NCI-H128 (cell line): Measurements from ENCODE around the gene TLNRD1.

Experiments
- DNase-seq: peaks from one replicate; lab custom pipeline; 2025; ENCODE audit not compliant: unreplicated experiment; lab: John Stamatoyannopoulos, UW

The TLNRD1 gene

DNA sequence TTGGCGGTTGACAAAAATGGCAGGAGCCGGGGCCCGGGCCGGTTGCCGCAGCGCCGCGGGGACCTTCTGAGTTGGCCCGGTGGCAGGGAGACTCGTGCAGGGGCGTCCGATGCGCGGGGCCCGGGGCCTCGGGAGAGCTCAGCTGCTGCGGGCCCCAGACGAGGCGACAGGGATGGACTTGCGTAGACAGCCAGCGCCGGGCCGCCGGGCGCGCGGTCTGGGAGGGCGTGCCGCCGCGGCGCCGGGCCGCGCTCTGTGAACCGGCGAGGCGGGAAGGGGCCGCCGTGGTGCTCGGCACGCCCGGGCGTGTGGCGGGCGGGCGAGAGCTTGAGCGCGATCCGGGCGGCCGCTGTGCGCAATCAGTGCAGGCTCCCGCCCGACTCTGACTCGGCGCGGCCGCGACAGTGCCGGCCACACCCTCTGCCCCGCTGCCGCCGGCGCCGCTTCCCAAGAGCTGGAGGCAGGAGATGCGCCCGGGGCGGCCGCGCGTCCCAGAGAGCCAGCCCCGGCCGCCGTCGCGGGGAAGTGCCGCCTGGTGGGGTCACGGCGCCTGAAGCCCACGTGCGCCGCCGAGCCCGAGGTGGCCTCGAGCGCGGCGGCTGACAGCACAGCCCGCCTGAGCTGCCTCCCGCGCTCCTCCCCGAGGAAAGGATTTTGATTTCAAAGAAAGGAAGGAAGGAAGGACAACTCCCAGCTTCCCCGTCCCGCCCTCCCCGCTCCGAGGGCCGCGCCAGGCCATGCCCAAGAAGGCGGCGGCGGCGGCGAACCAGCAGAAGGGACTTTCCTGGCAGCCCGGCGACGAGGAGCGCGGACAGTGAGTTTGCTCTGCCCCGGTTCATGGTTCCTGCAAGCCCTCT is 657 bp downstream of the TLNRD1 start:
- no peak for DNase-seq

DNA sequence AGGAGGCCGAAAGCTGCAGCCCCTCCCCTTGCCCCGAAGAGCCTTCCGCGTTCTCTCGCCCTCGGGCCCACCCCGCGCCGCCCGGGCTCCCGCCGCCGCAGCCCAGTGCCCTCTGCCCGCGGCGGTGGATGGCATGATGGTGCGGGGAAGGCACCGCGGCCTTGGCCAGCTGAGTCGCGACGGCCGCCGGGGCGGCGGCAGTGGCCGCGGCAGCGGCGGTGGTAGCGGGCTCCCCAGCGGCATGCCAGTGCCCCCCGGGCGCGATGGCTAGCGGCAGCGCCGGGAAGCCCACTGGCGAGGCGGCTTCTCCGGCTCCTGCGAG is 1.2 kb downstream of the TLNRD1 start:
- DNase-seq: no peak

DNA sequence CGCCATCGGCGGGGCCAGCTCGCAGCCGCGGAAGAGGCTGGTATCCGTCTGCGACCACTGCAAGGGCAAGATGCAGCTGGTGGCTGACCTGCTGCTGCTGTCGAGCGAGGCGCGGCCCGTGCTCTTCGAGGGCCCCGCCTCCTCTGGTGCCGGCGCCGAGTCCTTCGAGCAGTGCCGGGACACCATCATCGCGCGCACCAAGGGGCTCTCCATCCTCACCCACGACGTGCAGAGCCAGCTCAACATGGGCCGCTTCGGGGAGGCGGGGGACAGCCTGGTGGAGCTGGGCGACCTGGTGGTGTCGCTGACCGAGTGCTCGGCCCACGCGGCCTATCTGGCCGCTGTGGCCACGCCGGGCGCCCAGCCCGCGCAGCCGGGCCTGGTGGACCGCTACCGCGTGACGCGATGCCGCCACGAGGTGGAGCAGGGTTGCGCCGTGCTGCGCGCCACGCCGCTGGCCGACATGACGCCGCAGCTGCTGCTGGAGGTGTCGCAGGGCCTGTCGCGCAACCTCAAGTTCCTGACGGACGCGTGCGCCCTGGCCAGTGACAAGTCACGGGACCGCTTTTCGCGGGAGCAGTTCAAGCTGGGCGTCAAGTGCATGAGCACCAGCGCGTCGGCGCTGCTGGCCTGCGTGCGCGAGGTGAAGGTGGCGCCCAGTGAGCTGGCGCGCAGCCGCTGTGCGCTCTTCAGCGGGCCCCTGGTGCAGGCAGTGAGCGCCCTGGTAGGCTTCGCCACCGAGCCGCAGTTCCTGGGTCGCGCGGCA is 1.8 kb downstream of the TLNRD1 start:
- DNase-seq: no peak

DNA sequence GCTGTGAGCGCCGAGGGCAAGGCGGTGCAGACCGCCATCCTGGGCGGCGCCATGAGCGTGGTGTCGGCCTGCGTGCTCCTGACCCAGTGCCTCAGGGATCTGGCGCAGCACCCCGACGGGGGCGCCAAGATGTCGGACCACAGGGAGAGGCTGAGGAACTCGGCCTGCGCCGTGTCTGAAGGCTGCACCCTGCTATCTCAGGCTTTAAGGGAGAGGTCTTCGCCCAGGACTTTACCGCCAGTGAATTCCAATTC is 2.3 kb downstream of the TLNRD1 start:
- no peak for DNase-seq

DNA sequence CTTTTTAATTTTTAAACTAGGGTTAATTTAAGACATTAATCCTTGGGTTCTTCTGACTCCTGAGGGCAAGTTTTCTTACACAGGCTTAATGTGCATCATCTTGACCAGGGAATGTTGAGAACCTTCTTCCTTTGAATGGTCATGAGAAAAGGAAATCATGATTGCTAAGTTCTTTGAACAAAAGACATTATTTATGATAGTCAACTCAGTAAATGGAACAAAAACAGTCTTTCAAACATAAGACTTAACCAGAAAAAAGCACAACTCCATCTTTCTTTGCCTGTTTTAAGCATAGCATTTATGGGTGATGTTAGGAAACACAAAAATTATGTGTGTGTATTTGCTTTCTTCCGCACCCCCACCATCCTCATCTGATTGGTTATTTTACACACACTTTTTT is 5.4 kb downstream of the TLNRD1 start:
- no peak for DNase-seq

DNA sequence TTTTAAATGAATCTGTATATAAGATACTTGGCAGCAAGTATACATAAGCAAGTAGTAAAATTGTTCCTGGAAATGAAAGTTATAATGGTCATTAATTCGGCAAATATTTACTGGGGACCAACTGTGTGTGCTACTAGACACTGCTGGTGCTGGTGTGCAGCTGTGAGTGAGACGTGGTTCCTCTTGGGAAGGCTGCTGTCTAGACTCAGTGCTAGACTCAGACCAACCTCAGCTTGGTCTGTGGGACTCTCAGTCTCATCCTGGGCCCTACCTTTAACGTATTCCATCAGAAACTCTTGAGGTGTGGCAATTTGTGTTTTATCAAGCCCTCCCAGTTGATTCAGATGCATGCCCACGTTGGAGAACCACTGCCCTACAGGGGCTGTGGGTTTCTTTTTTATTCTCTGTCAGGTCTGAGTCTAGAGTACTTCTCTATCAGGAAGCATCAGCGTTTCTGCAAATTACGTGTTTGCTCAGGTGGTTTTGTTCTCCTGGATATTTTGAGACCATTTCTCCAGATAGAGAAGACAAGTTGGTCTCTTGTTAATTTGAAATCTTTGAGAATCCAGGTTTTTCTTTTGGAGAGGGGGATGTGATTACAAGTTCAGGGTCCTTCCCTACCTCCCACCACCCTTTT is 6.8 kb downstream of the TLNRD1 start:
- no peak for DNase-seq

DNA sequence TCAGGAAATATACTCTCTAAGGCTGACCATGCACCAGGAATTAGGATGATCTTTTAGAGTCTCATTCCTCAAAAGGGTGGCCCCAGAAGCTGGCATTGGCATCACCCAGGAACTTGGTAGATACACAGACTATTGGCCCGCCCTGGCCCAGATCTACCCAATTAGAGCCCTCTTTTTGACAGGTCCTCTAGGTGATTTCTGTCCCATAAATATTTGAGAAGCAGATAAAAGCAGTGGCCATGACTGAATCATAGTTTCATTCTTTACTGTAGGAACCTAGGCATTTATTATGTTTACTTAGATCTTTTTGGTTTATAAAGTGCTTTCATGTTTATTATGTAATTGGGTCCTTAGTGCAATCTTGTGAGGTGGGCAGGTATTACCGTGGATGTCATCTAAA is 7.6 kb downstream of the TLNRD1 start:
- DNase-seq: no peak

GRCh38 chr15:81010086-81010485 is 9.4 kb downstream of the TLNRD1 start:
- no peak for DNase-seq

DNA sequence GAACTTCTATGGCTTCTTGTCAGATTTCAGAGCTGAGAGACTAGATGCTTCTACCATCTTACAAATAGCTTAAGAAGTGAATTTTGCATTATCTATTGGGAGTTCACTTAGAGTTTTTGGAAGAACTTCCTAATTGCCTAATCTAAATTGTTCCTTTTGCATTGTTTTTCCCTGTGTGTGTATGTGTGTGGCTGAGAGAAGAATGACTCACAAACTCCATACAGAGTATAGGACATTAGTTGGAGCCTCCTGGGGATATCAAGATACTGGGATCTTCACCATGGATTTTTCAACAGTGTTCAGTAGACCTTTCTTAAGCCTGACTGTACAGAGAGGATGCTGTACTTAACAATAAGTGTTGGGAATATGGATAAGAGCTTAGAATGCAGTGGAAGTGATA is 10.9 kb downstream of the TLNRD1 start:
- DNase-seq: no peak

DNA sequence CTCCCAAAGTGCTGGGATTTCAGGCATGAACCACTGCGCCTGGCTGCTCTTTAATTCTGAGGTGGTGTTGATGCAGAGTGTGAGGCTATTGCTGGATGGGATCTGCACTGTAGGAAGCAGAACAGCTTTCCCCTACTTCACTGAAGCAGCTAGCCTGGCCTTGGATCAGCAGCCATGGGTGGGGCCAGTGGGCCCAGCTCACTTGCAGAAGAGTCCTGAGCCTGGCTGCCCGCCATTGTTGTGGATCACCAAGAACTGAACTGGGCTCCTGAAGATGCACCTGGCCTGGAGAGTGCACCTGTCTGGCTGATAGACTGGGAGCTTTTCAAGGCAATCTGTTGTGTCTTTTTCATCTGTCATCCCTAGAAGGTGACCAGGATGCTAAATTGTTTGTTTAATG is 11.9 kb downstream of the TLNRD1 start:
- no peak for DNase-seq

DNA sequence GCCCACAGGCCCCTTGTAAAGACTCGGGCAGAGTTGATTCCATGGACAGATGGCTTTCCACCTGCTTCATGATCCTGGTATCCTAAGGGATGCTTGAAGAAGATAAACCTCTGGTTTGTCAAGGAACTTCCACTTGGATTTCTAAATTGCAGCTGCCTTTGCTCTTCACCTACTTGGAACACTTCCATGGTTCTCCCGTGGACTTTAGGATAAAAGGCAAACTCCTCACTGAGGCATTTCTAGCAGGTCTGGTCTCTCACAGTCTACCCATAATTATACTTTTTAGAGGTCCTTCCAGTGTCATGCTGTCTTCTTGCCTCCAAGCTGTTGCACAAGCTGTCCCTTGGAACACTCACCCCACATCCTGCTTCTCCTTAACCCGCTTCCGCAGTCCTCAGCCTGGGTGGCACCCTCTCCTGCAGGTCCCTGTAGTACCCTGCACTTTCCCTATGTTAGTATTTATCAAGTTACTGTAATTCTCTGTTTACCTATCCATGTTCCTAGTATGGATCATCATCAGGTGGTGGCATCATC is 12.7 kb downstream of the TLNRD1 start:
- no peak for DNase-seq

- DNase-seq: no peak
Measured at GRCh38 chr15:81014446-81015093, 13.8 kb downstream of the TLNRD1 start.

DNA sequence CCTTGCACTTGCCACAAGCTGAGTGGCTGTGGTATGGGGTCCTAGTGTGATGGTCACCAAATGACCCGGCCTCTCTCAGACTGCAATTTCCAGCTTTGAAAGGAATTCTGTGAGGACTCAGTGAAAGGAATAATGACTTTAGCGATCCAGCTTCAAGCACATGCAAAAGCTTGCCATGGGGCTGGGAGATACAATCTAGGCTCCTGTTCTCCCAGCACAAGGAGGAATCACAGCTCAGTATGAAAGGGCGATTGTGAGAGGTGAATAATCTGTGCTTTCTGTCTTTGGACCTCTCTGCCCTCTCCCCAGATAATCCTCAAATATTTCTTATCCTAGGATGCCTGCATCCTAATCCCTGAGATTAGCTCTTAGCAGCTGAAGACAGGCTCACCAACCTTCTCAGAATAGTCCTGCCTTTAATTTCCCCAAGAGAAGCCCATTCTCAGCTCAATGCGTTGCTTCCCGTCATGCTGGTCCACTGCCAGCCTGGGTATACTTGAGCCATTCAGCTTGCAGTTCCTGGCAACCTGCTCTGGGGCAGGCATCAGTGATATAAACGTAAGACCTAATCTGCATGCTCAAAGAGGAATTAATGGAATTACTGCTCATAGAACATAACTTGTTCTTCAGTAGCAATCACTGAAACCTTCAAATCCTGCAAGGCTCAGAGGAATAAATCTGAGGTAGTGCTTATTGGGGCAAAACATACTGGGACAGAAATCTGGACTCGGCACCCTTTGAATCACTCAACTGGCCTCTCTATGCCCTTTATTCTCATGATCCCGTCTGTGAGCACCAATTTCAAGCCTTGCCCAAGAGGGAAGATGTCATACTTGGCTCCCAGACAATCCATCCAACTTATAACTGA is 15.1 kb downstream of the TLNRD1 start:
- DNase-seq: no peak

DNA sequence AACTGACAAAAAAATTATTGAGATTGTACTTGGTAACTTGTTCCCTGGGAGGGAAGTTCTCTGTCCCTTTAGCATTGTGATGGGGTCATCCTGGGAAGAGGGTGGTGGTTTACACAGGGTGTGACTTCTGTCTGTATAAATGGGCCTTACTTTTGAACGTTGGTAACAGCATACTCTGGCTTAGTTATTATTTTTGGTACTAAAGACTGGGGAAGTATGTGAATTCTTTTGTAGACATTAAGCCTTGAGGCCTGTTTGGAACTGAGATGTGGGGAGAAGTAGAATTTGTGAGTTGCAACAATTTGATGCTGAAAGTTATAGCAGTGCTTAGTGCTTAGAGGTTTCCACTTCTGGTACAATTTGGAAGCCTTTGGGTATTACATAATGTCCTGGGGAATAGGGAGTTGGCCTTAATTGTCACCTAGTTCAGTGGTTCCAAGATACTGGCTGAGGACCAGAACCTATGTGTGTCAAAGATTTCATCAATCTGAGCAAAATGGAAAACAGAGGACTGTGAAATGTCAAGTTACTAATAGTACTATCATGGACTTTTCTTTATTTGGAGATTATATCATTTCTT is 15.9 kb downstream of the TLNRD1 start:
- no peak for DNase-seq

GRCh38 chr15:81018197-81018596 is 17.5 kb downstream of the TLNRD1 start:
- no peak for DNase-seq

DNA sequence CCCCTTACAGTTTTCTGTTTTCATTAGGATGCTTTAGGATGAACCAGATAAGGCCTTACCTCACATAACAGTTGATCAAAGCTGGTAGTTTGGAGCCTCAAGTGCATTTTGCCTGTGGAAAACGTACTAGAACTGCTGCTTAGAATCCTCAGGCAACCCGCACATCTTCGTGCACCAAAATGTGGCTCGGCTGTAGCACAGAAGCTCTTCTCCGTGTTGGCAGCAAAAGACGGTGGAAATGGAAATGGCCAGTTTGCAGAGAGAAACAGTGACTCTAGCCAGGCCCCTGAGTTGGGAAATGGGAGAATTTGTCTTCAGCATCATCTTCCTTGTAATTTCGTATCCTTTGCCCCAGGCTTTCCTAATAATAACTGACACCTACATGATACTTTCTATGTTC is 20.6 kb downstream of the TLNRD1 start:
- no peak for DNase-seq

GRCh38 chr15:81023483-81024264 is 23.0 kb downstream of the TLNRD1 start:
- DNase-seq: no peak

DNA sequence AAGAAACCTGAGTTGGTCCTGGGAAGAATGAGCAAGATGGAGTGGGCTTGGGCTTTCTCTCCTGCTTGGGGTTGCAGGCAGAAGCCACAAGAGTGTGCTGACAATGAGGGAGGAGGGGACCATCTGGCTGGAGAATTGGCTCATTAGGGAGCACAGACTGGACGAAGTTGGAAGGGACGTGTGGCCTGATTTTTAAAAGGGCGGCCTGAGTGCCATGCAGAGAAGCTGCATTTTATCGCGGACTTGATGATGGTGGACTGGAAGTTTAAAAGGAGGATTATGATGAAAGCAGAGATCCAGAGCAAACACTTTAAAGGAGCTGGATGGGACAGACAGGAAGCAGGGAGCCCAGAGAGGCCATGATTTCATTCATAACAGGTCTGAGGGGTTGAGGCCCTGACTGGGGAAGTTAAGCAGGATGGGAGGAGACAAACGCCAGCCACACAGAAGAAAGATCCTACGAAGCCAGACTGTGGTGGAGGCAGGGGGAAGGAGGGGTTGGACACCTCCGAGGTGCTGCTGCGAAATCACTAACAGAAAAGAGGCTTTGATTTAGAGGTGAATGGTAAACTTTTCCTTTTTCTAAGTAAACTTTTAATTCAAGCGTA is 23.6 kb downstream of the TLNRD1 start:
- no peak for DNase-seq

DNA sequence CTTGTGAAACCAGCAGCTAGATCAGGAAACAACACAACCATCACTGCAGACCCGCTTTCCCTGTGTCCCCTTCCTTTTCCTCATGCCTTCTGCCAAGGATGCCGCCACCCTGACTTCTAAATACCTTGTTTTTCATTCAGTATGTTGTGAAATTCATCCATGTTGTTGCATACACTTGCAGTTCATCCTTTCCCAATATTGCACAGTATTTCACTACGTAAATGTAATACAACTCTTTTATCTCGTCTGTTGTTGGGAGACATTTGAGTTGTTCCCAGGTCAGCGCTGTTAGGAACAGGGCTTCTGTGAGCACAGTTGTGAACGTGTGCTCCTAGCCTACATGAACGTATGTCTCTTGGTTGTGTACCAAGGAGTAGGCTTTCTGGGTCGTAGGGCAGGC is 24.2 kb downstream of the TLNRD1 start:
- DNase-seq: no peak
